HepG2 (cell line): ENCODE results near the gene PANK3. TPM values are rescaled to one million over a fixed set of nuclear protein-coding genes. Genes with fewer than 3 reads are reported as not detected.

Experiments
- CREM ChIP-seq, 2 experiments: sonication (generic) in 1 of 2; formaldehyde crosslinking in 1 of 2; IDR thresholded peaks; 2 replicates each; pipeline versions ENCODE4 v1.4.0 to v1.6.1; 2016 to 2020; ENCODE audit warnings: antibody characterized with exemption in 1 of 2, mild to moderate bottlenecking in 1 of 2, missing genetic modification reagents in 1 of 2
- DMAP1 ChIP-seq: IDR thresholded peaks from 2 replicates; pipeline ENCODE4 v1.6.1; 2016
- HDAC1 ChIP-seq: sonication (generic); formaldehyde crosslinking; IDR thresholded peaks from 2 replicates; pipeline ENCODE4 v1.5.1; 2020; ENCODE audit warnings: mild to moderate bottlenecking, missing genetic modification reagents
- MIER3 ChIP-seq: IDR thresholded peaks from 2 replicates; pipeline ENCODE4 v1.6.1; 2016; ENCODE audit warnings: missing compliant biosample characterization, borderline replicate concordance
- STAT5B ChIP-seq: sonication (generic); formaldehyde crosslinking; IDR thresholded peaks from 2 replicates; pipeline ENCODE4 v1.4.0; 2020; ENCODE audit warnings: missing genetic modification reagents
- SUZ12 ChIP-seq: fragments of 150-350 bp; IDR thresholded peaks from 2 replicates; pipeline ENCODE4 v1.6.1; 2014; ENCODE audit warnings: low read depth, low read length
- ZBED4 ChIP-seq: sonication (generic); formaldehyde crosslinking; IDR thresholded peaks from 2 replicates; pipeline ENCODE4 v1.4.0; 2020; ENCODE audit warnings: missing genetic modification reagents, borderline replicate concordance
- ZNF296 ChIP-seq: sonication (generic); formaldehyde crosslinking; conservative IDR thresholded peaks from 2 replicates; pipeline ENCODE4 v1.5.0; 2020; ENCODE audit warnings: mild to moderate bottlenecking, missing genetic modification reagents
- ZNF343 ChIP-seq: sonication (generic); formaldehyde crosslinking; IDR thresholded peaks from 2 replicates; pipeline ENCODE4 v1.4.0; 2020; ENCODE audit warnings: mild to moderate bottlenecking, missing genetic modification reagents
- ZNF367 ChIP-seq: sonication (generic); formaldehyde crosslinking; IDR thresholded peaks from 2 replicates; pipeline ENCODE4 v1.4.0; 2020; ENCODE audit warnings: missing genetic modification reagents, borderline replicate concordance
- ZNF644 ChIP-seq: IDR thresholded peaks from 2 replicates; pipeline ENCODE4 v1.6.1; 2016; ENCODE audit warnings: low read depth
- ZNF891 ChIP-seq: sonication (generic); formaldehyde crosslinking; IDR thresholded peaks from 2 replicates; pipeline ENCODE4 v1.5.0; 2020; ENCODE audit warnings: mild to moderate bottlenecking, missing genetic modification reagents
- ZUFSP ChIP-seq: sonication (generic); formaldehyde crosslinking; IDR thresholded peaks from 2 replicates; pipeline ENCODE4 v1.9.0; 2021; ENCODE audit warnings: missing genetic modification reagents, mild to moderate bottlenecking, borderline replicate concordance
- polyA plus RNA-seq, 8 experiments: library from polyadenylated mRNA; depleted of rRNA in 3 of 8; stranded (reverse) in 7 of 8; unstranded in 1 of 8; fragments of >200 nt; fragmentation: Illumina TruSeq in 4 of 8; extraction: Trizol in 4 of 8; gene quantifications; 2 replicates each; pipeline versions ENCODE4 v1.2.1 to v1.2.3, GENCODE V29; 2011 to 2016; ENCODE audit warnings: low read depth in 4 of 8, missing spikeins in 1 of 8, mixed read lengths in 1 of 8; ENCODE audit not compliant: insufficient read depth in 1 of 8
- total RNA-seq, 5 experiments: library from RNA; depleted of rRNA; stranded (reverse); fragments of >200 nt; fragmentation: Illumina TruSeq; extraction: Trizol; gene quantifications; 2 replicates each; pipeline ENCODE4 v1.2.3, GENCODE V29; 2016; ENCODE audit warnings: low read depth in 1 of 5
- TF ChIP-seq, protein P1 (sequence below): sonication (generic); formaldehyde crosslinking; IDR thresholded peaks from 2 replicates; pipeline ENCODE4 v1.5.0; 2020; ENCODE audit warnings: missing genetic modification reagents
- TF ChIP-seq, protein P2 (sequence below): sonication (generic); formaldehyde crosslinking; IDR thresholded peaks from 2 replicates; pipeline ENCODE4 v1.9.0; 2021; ENCODE audit warnings: mild to moderate bottlenecking, missing genetic modification reagents

PANK3 gene
- total and polyA plus RNA-seq, 2 of the 13 experiments (the other 11 are each of a cell fraction or from before 2014, with no cell fraction given): 26.9 to 69.5 TPM

- TF ChIP-seq ZBED4 (CRISPR knock-in tag): no peak
- no peak for TF ChIP-seq DMAP1 (CRISPR knock-in tag)
- peak; percentile 17; the same call in 1 of the 2 replicates for TF ChIP-seq CREM (IDR thresholded peaks at IDR 0.05)
- no peak for TF ChIP-seq CREM (CRISPR knock-in tag; IDR thresholded peaks at IDR 0.05)
- no peak for TF ChIP-seq SUZ12
- peak; percentile 35; the same call in 1 of the 2 replicates for TF ChIP-seq HDAC1 (CRISPR knock-in tag)
- TF ChIP-seq, protein P1, sequence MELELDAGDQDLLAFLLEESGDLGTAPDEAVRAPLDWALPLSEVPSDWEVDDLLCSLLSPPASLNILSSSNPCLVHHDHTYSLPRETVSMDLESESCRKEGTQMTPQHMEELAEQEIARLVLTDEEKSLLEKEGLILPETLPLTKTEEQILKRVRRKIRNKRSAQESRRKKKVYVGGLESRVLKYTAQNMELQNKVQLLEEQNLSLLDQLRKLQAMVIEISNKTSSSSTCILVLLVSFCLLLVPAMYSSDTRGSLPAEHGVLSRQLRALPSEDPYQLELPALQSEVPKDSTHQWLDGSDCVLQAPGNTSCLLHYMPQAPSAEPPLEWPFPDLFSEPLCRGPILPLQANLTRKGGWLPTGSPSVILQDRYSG (CRISPR knock-in tag): no peak
- TF ChIP-seq ZNF367: no peak
- TF ChIP-seq ZUFSP (CRISPR knock-in tag): no peak
- peak; percentile 54; the same call in 1 of the 2 replicates for TF ChIP-seq MIER3 (CRISPR knock-in tag)
- TF ChIP-seq ZNF644 (CRISPR knock-in tag): 0 out of 2 replicates have a peak, but pooled peaks have one; percentile 71
- TF ChIP-seq ZNF343 (CRISPR knock-in tag): no peak
- TF ChIP-seq STAT5B: no peak
- TF ChIP-seq, protein P2, sequence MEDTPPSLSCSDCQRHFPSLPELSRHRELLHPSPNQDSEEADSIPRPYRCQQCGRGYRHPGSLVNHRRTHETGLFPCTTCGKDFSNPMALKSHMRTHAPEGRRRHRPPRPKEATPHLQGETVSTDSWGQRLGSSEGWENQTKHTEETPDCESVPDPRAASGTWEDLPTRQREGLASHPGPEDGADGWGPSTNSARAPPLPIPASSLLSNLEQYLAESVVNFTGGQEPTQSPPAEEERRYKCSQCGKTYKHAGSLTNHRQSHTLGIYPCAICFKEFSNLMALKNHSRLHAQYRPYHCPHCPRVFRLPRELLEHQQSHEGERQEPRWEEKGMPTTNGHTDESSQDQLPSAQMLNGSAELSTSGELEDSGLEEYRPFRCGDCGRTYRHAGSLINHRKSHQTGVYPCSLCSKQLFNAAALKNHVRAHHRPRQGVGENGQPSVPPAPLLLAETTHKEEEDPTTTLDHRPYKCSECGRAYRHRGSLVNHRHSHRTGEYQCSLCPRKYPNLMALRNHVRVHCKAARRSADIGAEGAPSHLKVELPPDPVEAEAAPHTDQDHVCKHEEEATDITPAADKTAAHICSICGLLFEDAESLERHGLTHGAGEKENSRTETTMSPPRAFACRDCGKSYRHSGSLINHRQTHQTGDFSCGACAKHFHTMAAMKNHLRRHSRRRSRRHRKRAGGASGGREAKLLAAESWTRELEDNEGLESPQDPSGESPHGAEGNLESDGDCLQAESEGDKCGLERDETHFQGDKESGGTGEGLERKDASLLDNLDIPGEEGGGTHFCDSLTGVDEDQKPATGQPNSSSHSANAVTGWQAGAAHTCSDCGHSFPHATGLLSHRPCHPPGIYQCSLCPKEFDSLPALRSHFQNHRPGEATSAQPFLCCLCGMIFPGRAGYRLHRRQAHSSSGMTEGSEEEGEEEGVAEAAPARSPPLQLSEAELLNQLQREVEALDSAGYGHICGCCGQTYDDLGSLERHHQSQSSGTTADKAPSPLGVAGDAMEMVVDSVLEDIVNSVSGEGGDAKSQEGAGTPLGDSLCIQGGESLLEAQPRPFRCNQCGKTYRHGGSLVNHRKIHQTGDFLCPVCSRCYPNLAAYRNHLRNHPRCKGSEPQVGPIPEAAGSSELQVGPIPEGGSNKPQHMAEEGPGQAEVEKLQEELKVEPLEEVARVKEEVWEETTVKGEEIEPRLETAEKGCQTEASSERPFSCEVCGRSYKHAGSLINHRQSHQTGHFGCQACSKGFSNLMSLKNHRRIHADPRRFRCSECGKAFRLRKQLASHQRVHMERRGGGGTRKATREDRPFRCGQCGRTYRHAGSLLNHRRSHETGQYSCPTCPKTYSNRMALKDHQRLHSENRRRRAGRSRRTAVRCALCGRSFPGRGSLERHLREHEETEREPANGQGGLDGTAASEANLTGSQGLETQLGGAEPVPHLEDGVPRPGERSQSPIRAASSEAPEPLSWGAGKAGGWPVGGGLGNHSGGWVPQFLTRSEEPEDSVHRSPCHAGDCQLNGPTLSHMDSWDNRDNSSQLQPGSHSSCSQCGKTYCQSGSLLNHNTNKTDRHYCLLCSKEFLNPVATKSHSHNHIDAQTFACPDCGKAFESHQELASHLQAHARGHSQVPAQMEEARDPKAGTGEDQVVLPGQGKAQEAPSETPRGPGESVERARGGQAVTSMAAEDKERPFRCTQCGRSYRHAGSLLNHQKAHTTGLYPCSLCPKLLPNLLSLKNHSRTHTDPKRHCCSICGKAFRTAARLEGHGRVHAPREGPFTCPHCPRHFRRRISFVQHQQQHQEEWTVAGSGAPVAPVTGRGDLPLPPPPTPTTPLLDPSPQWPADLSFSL (CRISPR knock-in tag): no peak
- no peak for TF ChIP-seq ZNF891 (CRISPR knock-in tag)
- TF ChIP-seq ZNF296: no peak
Observed at GRCh38 chr5:168600409-168600808, 21.2 kb upstream of the PANK3 start (continued).
